ENCODE data around the gene MR1.

GRCh38 chr1:181002582-181003172, 31.1 kb upstream of the MR1 start:
- TF ChIP-seq CTCF (conservative IDR thresholded peaks at IDR 0.05 in 1 of 2, IDR thresholded peaks at IDR 0.05 in 1 of 2; ENCODE audit: low read depth in 1 of 2, low read length in 2 of 2) (no peak), EZH2 (IDR thresholded peaks at IDR 0.05; ENCODE audit: low read length, missing control alignments) (no peak)
